ENCODE data around the gene MPHOSPH10. TPM values are rescaled to one million over a fixed set of nuclear protein-coding genes. Genes with fewer than 3 reads are reported as not detected.
"Not testable (repeated sequence)": the region's sequence is repeated elsewhere in the genome, so short reads cannot be mapped to it uniquely, and the experiment has no call there.

MPHOSPH10 gene
- total RNA-seq, 1 experiment from 2014 or later = 26.9 TPM

GRCh38 chr2:71085325-71086003, 45.0 kb upstream of the MPHOSPH10 start:
- H2AFZ ChIP-seq; BruUV-seq (replicated peaks); H3K4me3 ChIP-seq; H3K4me1 ChIP-seq (replicated peaks; ENCODE audit: insufficient read depth); H3K27ac ChIP-seq; H3K27me3 ChIP-seq (ENCODE audit: insufficient read depth, low read depth); H3K9me2 ChIP-seq (ENCODE audit: insufficient read depth); intact Hi-C loops (cut with micrococcal nuclease; ENCODE audit: unreplicated experiment); H3K4me2 ChIP-seq; POLR2A ChIA-PET (ENCODE audit: unreplicated experiment); H3K79me2 ChIP-seq (ENCODE audit: low read depth); H3K36me3 ChIP-seq (ENCODE audit: low read depth); DNase-seq; H4K20me1 ChIP-seq (ENCODE audit: insufficient read depth); H3F3A ChIP-seq (ENCODE audit: insufficient read depth, low read depth); H3K9me3 ChIP-seq (ENCODE audit: insufficient read depth, low read depth): not testable (repeated sequence)
- CTCF ChIA-PET = interaction anchor here (0.6 kb wide), 2 partner anchors 17 to 44 kb away, joined by 3 to 4 read pairs; partner anchors contain the start of gene NAGK

DNA sequence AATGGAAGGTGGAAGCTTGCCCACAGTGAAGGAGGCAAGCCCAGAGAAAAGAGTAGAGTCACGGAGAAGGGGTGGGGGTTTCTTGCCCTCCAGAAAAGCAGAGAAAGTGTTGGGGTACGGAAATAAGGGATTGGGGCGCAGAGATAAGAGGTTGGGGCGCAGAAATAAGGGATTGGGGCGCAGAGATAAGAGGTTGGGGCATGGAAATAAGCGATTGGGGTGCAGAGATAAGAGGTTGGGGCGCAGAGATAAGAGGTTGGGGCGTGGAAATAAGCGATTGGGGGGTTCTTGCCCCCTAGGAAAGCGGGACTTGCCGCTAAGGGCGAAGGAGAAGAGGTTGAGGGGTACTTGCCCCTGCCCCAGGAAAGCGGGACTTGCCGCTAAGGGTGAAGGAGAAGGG, 41.0 kb upstream of the MPHOSPH10 start:
- BruUV-seq (replicated peaks); H3F3A ChIP-seq (ENCODE audit: insufficient read depth, low read depth); H4K20me1 ChIP-seq (ENCODE audit: insufficient read depth); H3K79me2 ChIP-seq (ENCODE audit: low read depth); POLR2A ChIA-PET (ENCODE audit: unreplicated experiment); H3K27ac ChIP-seq; DNase-seq; intact Hi-C loops (cut with micrococcal nuclease; ENCODE audit: unreplicated experiment); H2AFZ ChIP-seq; H3K4me3 ChIP-seq; H3K9me2 ChIP-seq (ENCODE audit: insufficient read depth); H3K9me3 ChIP-seq (ENCODE audit: insufficient read depth, low read depth); H3K27me3 ChIP-seq (ENCODE audit: insufficient read depth, low read depth); H3K4me1 ChIP-seq (replicated peaks; ENCODE audit: insufficient read depth); H3K36me3 ChIP-seq (ENCODE audit: low read depth); CTCF ChIA-PET; H3K4me2 ChIP-seq: not testable (repeated sequence)

- BruUV-seq (replicated peaks); H3K4me1 ChIP-seq (replicated peaks; ENCODE audit: insufficient read depth); H3K36me3 ChIP-seq (ENCODE audit: low read depth); POLR2A ChIA-PET (ENCODE audit: unreplicated experiment); H3K9me2 ChIP-seq (ENCODE audit: insufficient read depth); H2AFZ ChIP-seq; H3K4me3 ChIP-seq; intact Hi-C loops (cut with micrococcal nuclease; ENCODE audit: unreplicated experiment); H3K27ac ChIP-seq; H3K9me3 ChIP-seq (ENCODE audit: insufficient read depth, low read depth); H4K20me1 ChIP-seq (ENCODE audit: insufficient read depth); H3F3A ChIP-seq (ENCODE audit: insufficient read depth, low read depth); H3K27me3 ChIP-seq (ENCODE audit: insufficient read depth, low read depth); DNase-seq; H3K79me2 ChIP-seq (ENCODE audit: low read depth); H3K4me2 ChIP-seq: not testable (repeated sequence)
- CTCF ChIA-PET = interaction anchor here (0.8 kb wide), 1 partner anchor 14 kb away, joined by 3 read pairs; no protein-coding TSS in a partner anchor
Measured at GRCh38 chr2:71091808-71092207, 38.6 kb upstream of the MPHOSPH10 start.

- H3K4me2 ChIP-seq; H4K20me1 ChIP-seq (ENCODE audit: insufficient read depth); POLR2A ChIA-PET (ENCODE audit: unreplicated experiment); H3K4me3 ChIP-seq; H2AFZ ChIP-seq; H3K27me3 ChIP-seq (ENCODE audit: insufficient read depth, low read depth); H3K9me3 ChIP-seq (ENCODE audit: insufficient read depth, low read depth); H3K27ac ChIP-seq; intact Hi-C loops (cut with micrococcal nuclease; ENCODE audit: unreplicated experiment); H3K79me2 ChIP-seq (ENCODE audit: low read depth); CTCF ChIA-PET; H3K4me1 ChIP-seq (replicated peaks; ENCODE audit: insufficient read depth); H3F3A ChIP-seq (ENCODE audit: insufficient read depth, low read depth); DNase-seq; H3K9me2 ChIP-seq (ENCODE audit: insufficient read depth); H3K36me3 ChIP-seq (ENCODE audit: low read depth); BruUV-seq (replicated peaks): not testable (repeated sequence)
Measured at GRCh38 chr2:71092491-71093260, 37.8 kb upstream of the MPHOSPH10 start.

Measured in PC-9 (cell line).